HG02759 (cell line): ENCODE results near the gene GSG1L.

Experiments
- ATAC-seq: cut with Tn5 transposase; IDR thresholded peaks from one replicate; pipeline ENCODE4 v1.9.1; 2021; ENCODE audit warnings: mild to moderate bottlenecking, moderate library complexity; ENCODE audit not compliant: unreplicated experiment

Gene GSG1L

DNA sequence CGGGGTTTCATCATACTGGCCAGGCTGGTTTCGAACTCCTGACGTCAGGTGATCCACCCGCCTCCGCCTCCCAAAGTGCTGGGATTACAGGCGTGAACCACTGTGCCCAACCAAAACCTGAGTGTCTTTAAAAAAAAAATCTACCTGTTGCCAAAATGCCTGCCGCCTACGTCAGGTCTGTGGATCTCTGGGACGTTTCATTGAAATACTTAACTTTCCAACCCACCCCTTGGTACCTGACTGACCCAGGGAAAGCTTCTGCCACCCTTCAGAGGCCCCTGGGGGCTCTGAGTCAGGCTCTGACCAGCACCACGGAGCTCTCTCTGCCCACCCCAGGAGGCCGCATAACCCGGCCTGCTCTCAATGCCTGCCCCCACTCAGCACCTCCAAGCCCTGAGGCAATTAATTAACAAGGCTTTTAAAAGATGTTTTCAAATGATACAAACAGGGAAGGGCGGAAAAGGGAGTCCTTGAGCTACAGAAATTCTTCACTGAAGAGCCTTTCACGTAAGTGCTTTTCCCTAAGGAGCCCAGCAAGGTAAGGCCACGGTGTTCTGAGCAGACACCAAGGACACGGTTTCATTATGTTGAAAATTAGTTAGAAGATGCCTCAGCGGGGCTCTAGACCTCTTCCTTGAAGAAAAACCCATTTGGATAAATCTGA, 29.3 kb upstream of the GSG1L start:
- no peak for ATAC-seq

DNA sequence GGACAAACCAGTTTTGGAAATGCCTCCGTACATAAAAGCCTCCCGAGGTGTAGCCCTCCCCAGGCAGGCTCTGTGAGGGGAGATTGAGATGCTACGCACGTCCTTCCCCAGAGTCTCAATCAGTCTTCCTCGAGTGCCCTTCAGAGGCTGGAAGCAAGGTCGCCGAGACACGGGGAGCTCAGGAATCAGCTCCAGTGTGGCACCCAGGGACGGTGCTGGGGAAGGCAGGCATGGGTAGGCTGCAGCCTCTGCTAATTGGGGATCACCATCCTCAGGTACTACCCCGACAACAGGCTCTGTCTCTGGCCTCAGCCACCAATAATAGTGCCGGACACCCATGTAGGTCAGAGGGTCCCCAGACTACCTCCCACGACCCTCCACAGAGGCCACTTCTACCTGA, 28.1 kb upstream of the GSG1L start:
- ATAC-seq: no peak

DNA sequence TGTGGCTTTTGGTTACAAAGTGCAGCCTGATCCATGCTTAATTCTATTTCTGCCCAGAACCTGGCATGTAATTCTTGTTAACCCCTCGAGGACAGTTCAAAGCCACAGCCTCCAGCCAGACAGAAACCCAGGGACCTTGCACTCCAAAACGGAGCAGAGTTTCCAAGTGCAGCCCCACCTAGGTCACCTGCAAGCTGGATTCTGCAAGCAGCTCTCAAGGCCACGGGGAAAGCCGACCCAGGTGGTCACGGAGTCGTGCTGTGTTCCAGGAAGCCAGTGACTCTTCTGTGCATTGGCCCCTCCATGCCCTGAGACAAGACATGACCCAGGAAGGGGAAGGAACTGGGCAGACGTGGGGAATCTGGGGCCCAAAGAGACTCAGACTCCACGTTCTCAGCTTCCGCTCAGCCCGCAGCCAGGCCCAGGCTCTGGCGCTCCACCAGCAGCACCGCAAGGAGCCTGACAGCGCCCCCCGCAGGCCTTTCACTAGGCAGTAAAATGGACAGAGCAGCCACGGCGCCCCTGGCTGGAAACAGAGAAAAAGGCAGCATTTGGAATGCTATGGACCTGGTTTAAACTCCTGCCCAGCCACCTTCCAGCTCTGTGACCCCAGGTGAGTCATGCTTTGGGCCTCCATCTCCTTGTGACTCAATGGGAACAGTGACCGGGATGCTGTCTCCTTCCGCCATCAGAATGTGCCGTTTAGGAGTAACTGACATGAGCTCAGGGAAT, 27.3 kb upstream of the GSG1L start:
- ATAC-seq: no peak

DNA sequence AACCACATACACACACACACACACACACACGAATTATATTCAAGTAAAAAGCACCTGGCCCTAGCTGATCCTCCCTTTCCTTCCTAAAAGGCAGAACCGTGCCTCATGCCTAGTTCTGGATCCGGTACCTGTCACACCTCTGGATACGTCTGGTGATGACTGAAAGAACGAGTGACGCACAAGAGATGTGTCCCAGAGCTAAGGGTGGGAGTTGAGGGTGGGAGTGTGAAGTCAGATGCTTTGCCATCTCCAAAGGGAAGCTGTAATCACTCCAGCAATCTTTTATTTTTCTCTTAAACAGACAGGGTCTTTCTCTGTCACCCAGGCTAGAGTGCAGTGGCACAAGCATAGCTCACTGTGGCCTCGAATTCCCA, 26.5 kb upstream of the GSG1L start:
- ATAC-seq: no peak

DNA sequence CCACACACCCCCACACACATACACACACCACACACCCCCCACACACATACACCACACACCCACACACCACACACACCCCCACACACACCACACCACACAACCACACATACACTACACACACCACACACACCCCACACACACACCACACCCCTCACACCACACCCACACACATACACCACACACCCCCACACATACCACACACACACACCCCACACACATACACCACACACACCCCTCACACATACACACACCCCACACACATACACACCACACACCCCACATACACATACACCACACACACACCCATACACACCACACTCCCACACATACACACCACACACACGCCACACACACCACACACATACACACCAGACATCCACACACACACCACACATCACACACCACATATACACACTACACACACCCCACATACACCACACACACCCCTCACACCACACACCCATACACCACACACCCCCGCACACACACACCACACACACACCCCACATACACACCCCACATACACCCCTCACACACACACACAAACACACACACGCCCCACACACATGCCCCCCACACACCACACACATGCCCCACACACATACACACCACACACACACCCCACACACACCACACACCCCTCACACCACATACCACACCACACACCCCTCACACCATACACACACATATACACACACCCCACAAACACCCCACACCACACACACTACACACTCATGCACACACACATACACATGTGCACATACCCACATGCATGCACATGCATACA, 25.9 kb upstream of the GSG1L start:
- ATAC-seq: no peak

DNA sequence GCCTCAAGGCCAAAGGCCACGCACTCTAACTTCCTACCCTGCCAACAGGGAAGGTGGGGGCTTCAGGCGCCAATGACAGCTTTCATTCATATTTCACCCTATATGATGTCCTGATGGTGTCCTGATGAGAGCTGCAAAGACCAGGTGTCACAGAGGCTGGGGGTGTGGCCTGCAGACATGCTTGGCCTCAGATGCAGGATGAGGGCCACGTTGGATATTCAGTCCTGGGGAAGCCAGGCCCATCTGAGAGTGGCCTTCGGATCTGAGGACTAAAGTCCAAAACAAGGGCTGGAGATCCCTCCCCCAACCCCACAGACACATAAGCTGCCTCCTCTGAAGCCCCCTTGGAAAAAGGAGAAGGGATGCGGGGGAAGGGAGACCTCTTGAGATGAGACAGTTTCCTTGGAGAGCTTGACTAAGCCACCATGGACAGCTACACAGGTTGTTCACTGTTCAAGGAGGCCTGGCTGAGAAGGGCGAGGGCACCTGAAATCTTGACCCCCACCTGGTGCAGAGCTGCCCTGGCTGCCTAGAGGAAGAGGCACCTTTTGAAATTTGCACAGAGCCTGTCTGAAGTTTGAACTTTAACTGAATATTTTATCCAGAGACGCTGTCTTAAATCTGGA, 24.3 kb upstream of the GSG1L start:
- ATAC-seq: no peak

DNA sequence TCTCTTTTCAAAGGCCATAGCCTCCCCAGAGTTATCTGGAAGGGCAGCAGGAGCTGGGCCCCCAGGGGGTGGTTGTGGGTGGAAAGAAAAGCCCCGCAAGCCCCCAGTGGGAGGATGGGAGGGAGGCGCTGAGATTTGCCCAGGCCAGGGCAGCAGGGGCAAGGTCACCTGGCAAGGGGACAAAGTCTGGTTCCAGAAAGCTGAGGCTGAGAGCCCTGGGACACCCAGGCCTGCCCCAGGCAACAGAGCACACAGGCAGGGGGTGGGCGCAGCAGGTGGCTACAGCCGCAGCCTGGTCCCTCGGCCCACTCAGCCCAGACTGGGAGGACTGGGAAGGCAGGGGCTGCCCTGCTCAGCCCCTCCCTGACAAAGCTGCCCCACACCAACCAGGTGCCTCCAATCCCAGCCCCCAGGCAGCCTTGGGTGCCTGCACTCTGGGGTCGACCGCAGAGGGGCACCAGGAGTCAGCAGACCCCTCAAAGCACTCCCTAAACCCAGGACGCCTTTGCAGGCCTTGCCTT, 23.7 kb upstream of the GSG1L start:
- ATAC-seq: no peak

DNA sequence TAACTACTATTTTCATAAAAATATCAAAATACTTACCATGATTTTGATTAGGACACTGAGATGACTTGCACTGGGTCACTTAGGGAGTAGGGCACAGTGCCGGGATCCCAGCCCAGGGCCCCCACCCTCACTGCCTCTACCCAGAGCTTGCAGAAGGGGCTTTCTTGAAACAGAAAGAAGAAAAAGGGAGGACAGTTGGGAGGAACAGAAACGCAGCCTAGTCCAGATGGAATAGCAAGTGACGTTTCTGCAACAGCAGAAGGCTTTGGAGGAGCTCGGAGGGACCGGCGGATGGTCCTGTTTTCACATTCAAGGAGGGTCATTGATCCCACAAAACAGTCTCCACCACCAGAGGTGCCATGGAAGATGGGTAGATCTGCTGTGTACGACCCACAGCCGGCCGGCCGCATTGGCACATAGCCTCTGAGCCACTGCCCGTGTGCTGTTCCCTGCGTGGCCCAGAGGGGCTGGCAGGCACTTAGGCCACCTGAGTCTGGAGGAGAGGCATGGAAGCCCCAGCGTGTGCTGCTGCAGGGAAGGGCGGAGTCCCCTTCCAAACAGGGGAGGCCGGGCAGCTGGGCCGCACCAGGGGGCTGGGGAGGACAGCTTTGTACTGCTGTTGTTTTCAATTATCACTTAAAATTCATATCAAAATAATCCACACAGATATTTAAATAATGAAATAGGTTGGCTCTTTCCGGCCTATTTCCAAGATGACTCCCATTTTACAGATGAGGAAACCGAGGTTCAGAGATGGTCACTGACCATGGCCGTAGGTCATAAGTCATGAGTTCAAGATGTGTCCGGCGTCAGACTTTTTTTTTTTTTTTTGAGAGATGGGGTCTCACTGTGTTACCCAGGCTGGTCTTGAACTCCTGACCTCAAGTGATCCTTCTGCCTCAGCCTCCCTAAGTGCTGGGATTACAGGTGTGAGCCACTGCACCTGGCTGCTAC, 22.9 kb upstream of the GSG1L start:
- no peak for ATAC-seq

DNA sequence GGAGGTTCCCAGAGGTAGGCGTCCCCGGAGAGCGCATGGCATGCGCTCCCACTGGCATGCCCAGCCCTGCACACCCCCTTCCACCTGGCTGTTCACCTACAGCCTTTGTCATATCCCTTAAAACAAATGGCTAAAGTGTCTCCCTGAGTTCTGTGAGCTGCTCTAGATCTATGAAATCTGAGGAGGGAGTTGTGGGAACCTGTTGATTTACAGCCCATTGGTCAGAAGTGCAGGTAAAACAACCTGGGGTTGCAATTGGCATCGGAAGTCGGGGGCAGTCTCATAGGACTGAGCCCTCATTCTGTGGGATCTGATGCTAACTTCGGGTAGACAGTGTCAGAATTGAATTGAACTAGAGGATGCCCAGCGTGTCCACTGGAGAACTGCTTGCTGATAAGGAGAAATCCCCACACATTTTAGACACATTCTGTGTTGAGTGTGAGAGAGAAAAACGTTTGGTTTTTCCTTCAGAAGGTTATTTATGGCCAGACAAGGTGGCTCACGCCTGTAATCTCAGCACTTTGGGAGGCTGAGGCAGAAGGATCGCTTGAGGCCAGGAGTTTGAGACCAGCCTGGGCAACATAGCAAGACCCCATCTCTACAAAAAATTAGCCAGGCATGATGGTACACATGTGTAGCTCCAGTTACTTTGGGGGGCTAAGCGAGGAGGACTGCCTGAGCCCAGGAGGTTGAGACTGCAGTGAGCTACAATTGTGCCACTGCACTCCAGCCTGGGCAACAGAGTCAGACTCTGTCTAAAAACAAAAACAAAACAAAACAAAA, 22.1 kb upstream of the GSG1L start:
- ATAC-seq: no peak

DNA sequence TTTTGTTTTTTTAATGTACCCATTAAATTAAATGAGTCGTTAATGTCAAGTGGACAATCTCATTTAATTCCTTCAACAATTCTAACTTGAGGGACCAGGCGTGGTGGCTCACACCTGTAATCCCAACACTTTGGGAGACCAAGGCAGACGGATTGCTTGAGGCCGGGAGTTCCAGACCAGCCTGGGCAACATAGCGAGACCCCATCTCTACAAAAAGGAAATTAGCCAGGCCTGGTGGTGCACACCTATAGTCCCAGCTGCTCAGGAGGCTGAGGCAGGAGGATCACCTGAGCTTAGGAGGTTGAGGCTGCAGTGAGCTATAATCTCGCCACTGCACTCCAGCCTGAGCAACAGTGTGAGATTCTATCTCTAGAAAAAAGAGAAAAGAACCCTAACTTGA, 20.7 kb upstream of the GSG1L start:
- ATAC-seq: no peak

DNA sequence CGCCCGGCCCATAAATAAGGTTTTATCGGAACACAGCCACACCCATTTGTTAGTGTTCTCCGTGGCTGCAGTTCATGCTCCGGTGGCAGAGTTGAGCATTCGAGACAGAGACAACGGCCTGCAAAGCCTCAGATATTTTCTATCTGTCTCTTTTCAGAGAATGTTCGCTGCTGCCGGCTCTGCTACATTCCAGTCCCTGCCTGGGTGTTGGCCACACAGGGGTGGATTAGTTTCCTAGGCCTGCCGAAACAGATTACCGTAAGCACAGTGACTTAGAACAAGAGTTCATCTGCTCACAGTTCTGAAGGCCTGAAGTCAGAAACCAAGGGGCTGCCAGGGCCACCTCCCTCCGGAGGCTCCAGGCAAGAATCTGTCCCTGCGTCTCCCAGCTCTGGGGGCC, 19.1 kb upstream of the GSG1L start:
- no peak for ATAC-seq

DNA sequence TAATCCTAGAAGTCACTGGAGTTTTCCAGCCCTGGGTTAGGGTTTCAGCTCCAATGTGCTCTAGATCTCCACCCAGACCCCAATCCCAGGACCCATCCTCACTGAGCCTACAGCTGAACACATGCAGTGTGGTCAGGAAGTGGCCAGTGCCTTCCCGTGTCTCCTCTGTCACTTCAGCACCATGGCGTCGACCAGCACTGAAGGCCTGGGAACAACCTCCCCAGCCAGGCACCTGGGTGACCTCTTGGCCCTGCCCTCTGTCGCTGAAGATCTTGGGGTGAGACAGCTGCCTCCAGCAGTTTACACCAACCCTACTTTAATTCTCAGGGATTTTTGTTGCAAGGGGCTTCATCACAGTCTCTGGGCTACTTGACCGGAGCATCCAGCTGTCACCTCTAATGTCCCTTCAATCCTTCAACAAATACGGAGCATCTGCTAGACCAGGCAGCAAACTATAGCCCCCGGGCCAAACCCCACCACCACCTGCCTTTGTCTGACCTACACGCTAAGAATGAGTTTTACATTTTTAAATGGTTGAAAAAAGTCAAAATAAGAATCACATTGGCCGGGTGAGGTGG, 18.0 kb upstream of the GSG1L start:
- no peak for ATAC-seq

DNA sequence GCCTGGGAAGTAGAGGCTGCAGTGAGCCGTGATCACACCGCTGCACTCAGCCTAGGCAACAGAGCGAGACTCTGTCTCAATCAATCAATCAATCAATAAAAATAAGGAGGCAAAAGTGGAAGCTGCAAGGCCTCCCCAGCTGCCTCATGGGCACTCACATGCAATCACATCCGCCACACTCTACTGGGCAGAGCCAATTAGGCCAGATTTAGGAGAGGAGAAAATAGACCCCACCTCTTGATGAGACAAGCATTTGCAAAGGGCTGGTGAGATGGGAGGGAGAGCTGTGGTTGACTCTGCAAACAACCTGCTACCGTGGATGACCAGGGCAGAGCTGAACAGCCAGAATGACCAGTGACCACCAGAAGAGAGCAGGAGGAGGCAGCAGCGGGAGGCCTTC, 14.7 kb upstream of the GSG1L start:
- no peak for ATAC-seq

DNA sequence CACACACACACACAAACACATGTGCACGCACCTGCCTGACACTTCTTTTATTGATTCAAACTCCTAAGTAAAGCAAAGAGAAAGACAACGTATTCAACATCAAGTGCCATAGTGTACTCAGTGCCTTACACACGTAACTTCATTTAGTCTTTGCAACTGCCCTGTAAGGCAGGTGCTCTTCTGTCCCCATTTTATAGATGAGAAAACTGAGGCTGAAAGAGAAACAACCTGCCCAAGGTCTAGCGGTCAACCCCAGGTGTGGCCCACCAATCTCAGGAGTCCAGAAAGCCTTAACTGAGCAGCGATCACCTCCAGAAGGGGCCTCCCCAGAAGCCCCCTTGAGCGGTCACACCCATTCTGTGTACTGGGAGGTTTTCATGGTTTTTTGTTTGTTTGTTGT, 10.3 kb upstream of the GSG1L start:
- ATAC-seq: no peak

DNA sequence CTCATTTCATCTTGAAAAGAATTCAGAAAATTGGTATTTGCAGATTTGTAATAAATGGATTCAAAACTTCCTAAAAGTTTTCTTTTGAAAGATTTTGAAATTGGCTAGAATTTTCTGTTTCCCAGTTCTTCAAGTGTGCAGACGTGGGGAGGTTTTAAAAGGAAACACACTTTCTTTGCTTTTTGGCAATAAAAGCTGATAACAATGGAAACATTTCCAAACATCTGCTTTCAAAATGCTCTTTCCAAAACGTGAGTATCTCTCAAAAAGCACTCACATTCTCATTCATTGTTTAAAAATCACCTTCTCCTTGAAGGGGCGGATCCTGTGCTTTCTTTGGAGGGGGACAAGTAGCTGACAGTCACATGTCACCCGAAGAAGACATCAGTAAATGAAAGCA, 8.6 kb upstream of the GSG1L start:
- no peak for ATAC-seq

DNA sequence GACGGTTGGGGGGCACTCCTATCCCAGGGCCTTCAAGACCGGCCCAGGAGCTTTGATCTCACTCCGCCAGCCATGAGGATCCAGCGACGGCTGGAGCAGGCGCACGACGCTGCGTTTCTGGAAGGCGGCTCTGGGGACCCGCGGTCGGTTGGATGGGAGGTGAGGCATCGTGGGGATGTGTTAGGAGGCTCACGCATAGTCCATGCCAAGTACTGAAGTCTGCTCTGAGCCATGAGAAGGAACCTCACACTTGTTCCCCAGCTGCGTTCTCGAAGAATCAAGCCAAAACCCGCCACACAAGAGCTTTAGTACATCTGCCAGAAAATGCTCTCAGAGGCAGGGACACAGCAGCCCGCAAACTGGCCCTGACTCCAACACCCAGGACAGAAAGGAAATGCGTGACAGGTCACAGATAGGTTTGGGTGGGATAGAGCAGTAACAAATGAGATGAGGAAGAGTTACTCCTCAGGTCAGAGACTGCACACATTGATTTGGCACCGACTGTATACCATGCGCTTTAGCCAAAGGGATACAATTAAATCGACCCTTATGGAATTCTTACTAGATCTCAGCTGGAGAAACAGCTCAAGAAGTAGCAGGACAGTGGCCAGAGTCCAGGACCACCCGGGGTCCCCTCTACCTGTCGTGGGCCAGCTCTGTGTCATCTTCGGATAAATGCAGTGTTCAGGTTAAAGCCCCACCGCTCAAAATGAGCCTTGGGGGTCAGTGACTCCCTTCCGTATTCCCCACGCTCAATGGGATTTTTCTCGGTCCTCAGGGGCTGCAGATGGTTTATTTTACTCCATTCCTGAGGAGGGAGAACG, 6.7 kb upstream of the GSG1L start:
- ATAC-seq: no peak

DNA sequence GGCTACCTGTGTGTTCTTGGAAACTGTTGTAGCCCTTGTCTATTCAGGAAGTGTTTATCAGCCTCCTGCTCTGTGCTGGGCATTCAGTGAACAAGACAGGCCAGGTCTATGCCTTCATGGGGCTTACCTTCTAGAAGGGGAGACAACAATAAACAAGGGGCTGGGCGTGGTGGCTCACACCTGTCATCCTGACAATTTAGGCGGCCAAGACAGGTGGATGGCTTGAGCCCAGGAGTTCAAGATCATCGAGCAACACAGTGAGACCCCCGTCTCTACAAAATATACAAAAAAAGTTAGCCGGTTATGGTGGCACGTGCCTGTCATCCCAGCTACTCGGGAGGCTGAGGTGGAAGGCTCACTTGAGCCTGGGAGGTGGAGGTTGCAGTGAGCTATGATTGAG, 5.5 kb upstream of the GSG1L start:
- ATAC-seq: no peak

DNA sequence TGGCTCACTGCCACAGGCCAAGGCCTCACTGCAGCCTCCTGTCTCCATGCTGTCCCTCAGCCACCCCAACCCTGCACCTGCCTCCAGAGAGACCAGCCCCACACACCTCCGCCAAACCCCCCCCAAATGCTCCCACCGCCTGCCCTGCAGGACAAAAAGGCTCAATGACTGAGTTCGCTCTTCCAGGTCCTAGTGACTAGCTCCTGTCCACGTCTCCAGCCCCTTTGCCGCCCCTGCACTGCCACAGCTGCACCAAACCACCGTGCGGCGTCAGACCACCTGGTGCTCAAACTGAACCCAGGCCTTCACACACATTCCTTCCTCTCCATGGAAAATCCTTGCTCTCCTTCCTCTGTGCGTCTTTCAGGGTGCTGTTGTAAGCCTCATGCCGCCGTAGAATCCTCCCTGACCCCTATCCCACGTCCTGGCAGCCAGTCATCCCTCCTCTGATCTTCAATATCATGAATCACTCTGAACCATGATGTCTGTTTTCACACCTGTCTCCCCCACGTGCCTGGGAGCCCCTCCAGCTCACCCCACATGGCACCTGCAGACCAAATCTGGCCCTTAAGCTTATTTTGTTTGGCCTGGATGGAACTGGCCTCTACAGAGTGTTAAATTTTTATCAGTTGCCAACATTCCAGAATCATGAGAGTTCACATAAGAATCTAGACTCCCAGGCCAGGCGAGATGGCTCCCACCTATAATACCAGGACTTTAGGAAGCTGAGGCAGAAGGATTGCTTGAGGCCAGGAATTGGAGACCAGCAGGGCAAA, 4.3 kb upstream of the GSG1L start:
- ATAC-seq: no peak
